Measurements from ENCODE around the gene ITPR1.

GRCh38 chr3:4742359-4742758 lies 249.2 kb downstream of the ITPR1 start:
- TF ChIP-seq EZH2phosphoT487 (IDR thresholded peaks at IDR 0.05; ENCODE audit: insufficient read depth, low read depth) (no peak), EZH2 (IDR thresholded peaks at IDR 0.05; ENCODE audit: insufficient read depth, poor library complexity, severe bottlenecking) (no peak)
